Measurements from ENCODE around the gene DHDDS. TPM values are rescaled to one million over a fixed set of nuclear protein-coding genes. Genes with fewer than 3 reads are reported as not detected.
"Not testable (repeated sequence)": the region's sequence is repeated elsewhere in the genome, so short reads cannot be mapped to it uniquely, and the experiment has no call there.

Gene DHDDS, protein sequence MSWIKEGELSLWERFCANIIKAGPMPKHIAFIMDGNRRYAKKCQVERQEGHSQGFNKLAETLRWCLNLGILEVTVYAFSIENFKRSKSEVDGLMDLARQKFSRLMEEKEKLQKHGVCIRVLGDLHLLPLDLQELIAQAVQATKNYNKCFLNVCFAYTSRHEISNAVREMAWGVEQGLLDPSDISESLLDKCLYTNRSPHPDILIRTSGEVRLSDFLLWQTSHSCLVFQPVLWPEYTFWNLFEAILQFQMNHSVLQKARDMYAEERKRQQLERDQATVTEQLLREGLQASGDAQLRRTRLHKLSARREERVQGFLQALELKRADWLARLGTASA
- polyA plus RNA-seq (ENCODE audit: insufficient read length in 4 of 4) = 10 to 100 TPM; 30.5 to 34.3 (median 33.2) TPM

GRCh38 chr1:26431979-26432695, at the start of gene DHDDS:
TSS of gene DHDDS (plus strand) at chr1:26432321. CDS start at chr1:26432946, 625 bp downstream.
- DNase-seq (ENCODE audit: low read depth in 4 of 4, low spot score in 3 of 4) = peak; percentile 95 to 99 (median 96)

DNA sequence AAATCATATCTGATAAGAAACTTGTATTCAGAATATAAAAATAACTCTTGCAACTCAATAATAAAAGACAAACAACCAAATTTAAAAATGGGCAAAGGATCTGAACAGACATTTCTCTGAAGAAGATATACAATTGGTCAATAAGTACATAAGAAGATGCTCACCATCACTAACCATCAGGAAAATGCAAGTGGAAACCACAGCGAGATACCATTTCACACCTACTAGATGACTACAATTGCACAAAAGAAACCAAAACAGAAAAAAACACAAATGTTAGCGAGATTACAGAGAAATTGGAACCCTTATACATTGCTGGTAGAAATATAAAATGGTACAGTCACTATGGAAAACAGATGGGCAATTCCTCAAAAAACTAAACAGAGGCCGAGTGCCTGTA, 48.0 kb upstream of the DHDDS start:
- no peak for DNase-seq (ENCODE audit: low read depth in 4 of 4, low spot score in 3 of 4)

DNA sequence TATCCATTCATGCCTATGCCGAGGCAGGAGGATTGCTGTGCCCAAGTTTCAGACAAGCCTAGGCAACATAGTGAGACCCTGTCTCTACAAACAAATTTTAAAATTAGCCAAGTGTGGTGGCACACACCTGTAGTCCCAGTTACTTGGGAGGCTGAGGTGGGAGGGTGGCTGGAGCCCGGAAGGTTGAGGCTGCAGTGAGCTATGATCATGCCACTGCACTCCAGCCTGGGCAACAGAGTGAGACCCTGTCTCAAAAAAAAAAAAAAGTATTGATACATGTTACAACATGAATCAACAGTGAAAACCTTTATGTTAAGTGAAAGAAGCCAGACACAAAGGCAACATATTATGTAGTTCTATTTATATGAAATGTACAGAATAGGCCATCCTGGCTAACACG, 47.1 kb upstream of the DHDDS start:
- DNase-seq (ENCODE audit: low read depth in 4 of 4, low spot score in 3 of 4) = not testable (repeated sequence)

DNA sequence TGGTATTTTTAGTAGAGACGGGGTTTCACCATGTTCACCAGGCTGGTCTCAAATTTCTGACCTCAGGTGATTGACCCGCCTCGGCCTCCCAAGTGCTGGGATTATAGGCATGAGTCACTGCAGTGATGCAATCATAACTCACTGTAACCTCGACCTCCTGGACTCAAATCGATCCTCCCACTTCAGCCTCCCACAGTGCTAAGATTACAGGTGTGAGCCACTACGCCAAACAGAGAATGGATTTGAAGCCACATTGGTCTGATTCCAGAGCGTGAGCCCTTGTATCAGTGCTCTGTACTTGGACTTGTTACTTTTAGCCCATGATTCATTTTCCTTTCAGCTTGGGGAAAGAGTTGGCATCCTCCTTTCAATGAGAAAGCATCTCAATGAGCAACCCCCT, 44.7 kb upstream of the DHDDS start:
- DNase-seq (ENCODE audit: low read depth in 4 of 4, low spot score in 3 of 4) = no peak

DNA sequence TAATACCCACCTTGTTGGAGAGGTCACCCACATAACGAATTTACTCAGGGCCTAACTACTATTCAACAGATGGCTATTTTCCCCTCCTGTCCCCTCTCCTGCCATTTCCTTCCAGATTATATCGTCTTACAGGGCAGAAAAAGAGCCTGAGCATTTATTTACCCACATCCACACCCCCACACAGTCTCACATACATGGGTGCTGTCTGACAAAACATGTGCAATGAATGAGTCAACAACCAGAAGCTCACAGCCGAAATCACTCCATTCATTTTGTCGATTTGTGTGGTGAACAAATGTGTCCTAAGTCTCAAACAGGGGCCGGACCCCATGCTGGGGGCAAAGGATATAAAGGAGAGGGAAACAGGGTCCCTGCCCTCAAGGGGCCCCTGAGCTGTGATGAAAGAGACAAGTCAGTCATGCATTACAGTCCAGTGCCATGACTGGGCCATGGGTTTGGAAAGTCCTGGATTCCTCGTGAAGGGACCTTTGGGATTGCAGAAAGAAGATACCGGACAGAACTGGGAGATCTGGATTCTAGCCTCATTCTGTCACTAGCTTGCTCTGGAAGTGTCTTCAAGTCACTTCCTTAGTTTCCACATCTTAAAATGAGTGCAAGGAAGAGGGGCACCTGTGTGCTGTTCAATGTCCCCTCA, 43.2 kb upstream of the DHDDS start:
- no peak for DNase-seq (ENCODE audit: low read depth in 4 of 4, low spot score in 3 of 4)

- no peak for DNase-seq (ENCODE audit: low read depth in 4 of 4, low spot score in 3 of 4)
Observed at GRCh38 chr1:26389604-26390247, 42.4 kb upstream of the DHDDS start.

DNA sequence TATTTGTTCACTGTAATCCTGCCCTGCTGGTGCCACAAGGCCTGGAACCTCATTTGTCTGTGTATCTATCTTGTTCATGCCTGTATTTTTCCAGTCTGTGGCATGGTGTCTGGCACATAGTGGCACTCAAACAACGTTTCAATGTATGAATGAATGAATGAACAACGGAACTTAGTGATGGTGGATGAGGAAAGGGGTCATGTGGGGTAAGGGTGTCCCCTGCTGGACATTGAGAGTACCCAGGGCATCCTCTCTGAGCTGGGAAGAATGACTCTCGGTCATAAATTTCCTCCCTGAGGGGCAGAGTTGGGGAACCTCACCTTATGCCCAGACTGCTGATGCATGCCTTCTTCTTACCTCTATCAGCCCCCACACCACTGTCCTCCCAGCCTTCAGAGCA, 40.7 kb upstream of the DHDDS start:
- no peak for DNase-seq (ENCODE audit: low read depth in 4 of 4, low spot score in 3 of 4)

DNA sequence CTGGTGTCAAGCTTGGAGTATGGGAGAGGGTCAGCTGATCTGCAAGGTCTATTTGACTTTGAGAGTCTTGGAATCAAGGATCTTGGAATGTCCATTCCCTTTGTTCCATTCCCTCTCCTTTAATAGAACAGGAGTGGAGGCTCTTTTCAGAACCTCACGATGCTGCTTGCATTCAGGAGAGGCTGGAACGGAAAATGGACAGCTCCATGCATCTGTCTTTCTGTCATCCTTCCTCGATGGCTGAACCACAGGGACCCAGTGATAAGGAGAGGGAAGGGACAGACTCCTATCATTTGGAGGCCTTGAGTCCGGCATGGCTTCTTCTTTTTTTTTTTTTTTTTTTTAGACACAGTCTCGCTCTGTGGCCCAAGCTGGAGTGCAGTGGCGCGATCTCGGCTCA, 36.4 kb upstream of the DHDDS start:
- no peak for DNase-seq (ENCODE audit: low read depth in 4 of 4, low spot score in 3 of 4)

GRCh38 chr1:26399034-26399433, 33.1 kb upstream of the DHDDS start:
- DNase-seq (ENCODE audit: low read depth in 4 of 4, low spot score in 3 of 4) = no peak

GRCh38 chr1:26401891-26402290, 30.2 kb upstream of the DHDDS start:
- DNase-seq (ENCODE audit: low read depth in 4 of 4, low spot score in 3 of 4) = no peak

- DNase-seq (ENCODE audit: low read depth in 4 of 4, low spot score in 3 of 4) = no peak
Observed at GRCh38 chr1:26403656-26404055, 28.5 kb upstream of the DHDDS start.

DNA sequence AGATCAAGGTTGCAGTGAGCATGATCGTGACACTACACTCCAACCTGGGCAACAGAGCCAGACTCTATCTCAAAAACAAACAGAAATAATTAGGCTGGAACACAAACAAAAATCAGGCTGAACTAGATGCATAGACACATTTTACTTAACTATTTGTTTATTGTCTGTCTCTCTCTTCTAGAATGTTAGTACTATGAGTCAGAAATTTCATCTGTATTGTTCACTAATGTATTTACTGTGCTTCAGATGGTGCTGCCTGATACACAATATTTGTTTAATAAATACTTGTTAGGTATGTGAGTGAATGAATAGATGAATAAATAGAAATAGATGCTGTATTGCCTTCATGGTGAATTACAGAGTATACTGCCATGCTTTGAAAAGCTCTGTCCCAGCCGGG, 27.5 kb upstream of the DHDDS start:
- no peak for DNase-seq (ENCODE audit: low read depth in 4 of 4, low spot score in 3 of 4)

DNA sequence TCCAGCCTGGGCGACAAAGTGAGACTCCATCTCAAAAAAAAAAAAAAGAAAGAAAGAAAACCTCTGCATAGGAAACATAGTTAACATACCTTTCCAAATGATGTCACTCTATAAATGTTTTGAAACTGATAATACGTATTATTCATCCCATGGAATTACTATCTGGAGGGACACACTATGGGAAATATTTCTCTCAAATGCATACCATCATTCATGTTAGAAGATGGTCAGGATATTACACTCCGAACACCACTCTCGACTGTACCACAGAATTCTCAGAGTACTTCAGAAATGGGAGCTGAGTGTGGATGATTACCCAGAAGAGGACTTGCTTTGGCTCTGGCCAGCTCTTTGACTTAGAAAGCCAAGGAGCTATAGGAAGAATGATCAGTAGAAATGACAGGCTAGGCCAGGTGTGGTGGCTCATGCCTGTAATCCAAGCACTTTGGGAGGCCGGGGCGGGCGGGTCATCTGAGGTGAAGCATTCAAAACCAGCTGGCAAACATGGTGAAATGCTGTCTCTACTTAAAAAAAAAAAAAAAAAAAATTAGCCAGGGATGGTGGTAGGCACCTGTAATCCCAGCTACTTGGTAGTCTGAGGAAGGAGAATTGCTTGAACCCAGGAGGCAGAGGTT, 26.7 kb upstream of the DHDDS start:
- no peak for DNase-seq (ENCODE audit: low read depth in 4 of 4, low spot score in 3 of 4)

DNA sequence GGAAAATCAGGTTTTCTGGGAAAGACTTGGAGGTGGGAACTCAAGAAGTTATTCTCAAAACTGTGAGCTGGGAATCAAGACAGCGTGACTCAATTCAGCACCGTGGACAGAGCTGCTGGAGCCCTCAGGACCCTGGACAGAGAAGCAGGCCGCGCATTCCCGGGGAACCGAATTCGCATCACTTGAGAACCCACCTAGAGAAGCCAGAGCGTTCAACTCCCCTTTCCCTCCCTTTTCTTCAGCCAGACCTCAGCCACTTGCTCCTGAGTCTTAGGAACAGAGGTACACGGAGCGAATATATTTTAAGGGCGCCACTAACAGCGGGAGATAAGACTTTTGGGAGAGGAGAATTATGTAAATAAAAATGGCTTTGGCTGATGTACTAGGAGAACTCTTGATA, 23.5 kb upstream of the DHDDS start:
- DNase-seq (ENCODE audit: low read depth in 4 of 4, low spot score in 3 of 4) = peak; percentile 77 to 85 (median 84)

- no peak for DNase-seq (ENCODE audit: low read depth in 4 of 4, low spot score in 3 of 4)
Observed at GRCh38 chr1:26409191-26409807, 22.8 kb upstream of the DHDDS start.

DNA sequence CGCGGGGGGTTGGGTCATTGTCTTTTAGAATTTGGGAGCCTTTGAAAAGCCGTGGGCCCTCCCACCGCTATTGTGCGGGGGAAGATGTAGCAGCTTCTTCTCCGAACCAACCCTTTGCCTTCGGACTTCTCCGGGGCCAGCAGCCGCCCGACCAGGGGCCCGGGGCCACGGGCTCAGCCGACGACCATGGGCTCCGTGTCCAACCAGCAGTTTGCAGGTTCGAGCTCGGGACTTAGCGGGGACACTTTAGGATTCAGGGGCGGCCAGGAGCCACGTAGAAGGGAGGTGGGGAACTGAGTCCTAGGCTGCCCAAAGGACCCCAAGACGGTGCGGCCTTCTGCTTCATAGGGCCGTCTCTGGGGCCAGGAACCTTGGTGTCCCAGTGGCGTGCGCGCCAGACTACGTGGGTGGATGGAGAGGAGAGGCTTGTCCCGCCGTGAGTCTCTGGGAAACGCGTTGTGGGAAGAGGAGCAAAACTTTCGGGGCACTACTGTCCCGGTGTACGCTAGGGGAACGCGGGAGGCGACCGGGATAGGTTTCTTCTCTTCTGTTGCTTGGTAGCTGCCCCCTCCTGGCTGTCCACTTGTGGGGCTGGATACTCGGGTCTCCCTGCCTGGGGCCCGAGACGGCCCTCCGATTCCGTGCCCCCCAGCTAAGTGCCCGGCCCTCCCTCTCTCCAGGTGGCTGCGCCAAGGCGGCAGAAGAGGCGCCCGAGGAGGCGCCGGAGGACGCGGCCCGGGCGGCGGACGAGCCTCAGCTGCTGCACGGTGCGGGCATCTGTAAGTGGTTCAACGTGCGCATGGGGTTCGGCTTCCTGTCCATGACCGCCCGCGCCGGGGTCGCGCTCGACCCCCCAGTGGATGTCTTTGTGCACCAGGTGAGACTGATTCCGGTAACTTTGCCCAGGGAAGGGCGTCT, 21.2 kb upstream of the DHDDS start, which contains the start of gene LIN28A:
TSS of gene LIN28A (plus strand) at position 112 of the 918 bp plus-strand sequence. CDS start at position 187, 75 bp downstream.
- no peak for DNase-seq (ENCODE audit: low read depth in 4 of 4, low spot score in 3 of 4)

- no peak for DNase-seq (ENCODE audit: low read depth in 4 of 4, low spot score in 3 of 4)
Observed at GRCh38 chr1:26411624-26412074, 20.5 kb upstream of the DHDDS start.

- DNase-seq (ENCODE audit: low read depth in 4 of 4, low spot score in 3 of 4) = no peak
Observed at GRCh38 chr1:26412180-26412840, 19.8 kb upstream of the DHDDS start.
